ENCODE measurements around the gene NOTCH1.
A peak's percentile ranks its signal among the peaks of the same experiment; 100 is the strongest.

NOTCH1 gene

DNA sequence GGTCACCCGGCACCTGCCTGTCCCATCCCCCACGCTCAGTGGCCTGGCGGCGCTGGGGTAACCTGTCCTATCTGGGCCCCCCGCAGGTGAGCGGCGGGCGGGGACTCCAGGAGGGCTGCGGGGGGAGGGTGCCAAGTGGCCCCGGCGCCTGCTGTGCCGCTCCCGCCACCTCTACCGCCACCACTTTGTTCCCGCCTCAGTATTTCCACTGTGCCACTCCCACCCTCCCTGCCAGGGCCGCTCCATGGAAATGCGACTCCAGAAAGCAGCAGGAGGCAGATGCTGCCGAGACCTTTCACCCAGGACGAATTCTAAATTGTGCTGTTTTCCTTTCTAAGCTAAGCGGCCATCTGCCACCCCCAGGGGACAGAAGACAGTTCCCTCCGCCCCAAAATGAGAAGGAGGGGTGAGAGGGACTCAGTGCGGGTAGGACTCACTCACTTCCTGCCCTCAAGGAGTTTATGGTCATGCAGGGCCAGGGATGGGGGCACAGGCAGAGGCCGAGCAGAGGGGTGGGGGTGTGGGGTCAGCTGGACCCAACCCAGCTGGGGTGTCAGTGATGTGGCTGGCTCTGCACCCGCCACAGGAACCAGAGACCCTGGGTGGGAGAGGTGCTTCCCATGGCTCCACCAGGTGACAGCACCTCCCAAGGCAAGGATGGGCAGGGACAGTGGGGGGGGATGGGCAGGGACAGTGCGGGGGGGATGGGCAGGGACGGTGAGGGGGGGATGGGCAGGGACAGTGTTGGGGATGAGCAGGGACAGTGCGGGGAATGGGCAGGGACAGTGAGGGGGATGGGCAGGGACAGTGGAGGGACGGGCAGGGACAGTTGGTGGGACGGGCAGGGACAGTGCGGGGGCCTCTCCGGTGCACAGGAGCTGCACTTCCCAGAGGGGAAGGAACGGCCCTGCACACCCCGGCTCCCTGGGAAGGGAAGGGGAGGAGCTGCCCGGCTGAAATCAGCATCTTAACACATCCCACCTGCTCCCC lies 17.8 kb downstream of the NOTCH1 start (continued):
- TF ChIP-seq, protein P1, sequence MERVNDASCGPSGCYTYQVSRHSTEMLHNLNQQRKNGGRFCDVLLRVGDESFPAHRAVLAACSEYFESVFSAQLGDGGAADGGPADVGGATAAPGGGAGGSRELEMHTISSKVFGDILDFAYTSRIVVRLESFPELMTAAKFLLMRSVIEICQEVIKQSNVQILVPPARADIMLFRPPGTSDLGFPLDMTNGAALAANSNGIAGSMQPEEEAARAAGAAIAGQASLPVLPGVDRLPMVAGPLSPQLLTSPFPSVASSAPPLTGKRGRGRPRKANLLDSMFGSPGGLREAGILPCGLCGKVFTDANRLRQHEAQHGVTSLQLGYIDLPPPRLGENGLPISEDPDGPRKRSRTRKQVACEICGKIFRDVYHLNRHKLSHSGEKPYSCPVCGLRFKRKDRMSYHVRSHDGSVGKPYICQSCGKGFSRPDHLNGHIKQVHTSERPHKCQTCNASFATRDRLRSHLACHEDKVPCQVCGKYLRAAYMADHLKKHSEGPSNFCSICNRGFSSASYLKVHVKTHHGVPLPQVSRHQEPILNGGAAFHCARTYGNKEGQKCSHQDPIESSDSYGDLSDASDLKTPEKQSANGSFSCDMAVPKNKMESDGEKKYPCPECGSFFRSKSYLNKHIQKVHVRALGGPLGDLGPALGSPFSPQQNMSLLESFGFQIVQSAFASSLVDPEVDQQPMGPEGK (tag by site-specific recombination; IDR thresholded peaks at IDR 0.05): peak; percentile 76
- TF ChIP-seq SP7 (tag by site-specific recombination; IDR thresholded peaks at IDR 0.05) (peak; percentile 79), ZNF843 (tag by site-specific recombination; IDR thresholded peaks at IDR 0.05) (no peak), ZNF341 (tag by site-specific recombination; IDR thresholded peaks at IDR 0.05; ENCODE audit: low read depth) (peak; percentile 80), ZBTB20 (tag by site-specific recombination; IDR thresholded peaks at IDR 0.05) (no peak), KLF8 (tag by site-specific recombination; IDR thresholded peaks at IDR 0.05) (peak; percentile 57), KLF9 (tag by site-specific recombination; IDR thresholded peaks at IDR 0.05; ENCODE audit: low read depth) (peak; percentile 49; the same call in 1 of the 2 replicates), ZNF223 (tag by site-specific recombination; IDR thresholded peaks at IDR 0.05) (peak; percentile 51; the same call in 1 of the 2 replicates), ZNF629 (tag by site-specific recombination; IDR thresholded peaks at IDR 0.05) (peak; percentile 15; the same call in 1 of the 2 replicates), ZNF133 (tag by site-specific recombination; IDR thresholded peaks at IDR 0.05) (no peak), GLIS1 (tag by site-specific recombination; IDR thresholded peaks at IDR 0.05) (peak; percentile 97), OSR2 (tag by site-specific recombination; IDR thresholded peaks at IDR 0.05) (peak; percentile 82), ZNF157 (tag by site-specific recombination; IDR thresholded peaks at IDR 0.05) (no peak), FEZF1 (tag by site-specific recombination; IDR thresholded peaks at IDR 0.05) (peak; percentile 40; the same call in 1 of the 2 replicates), TRIM28 (IDR thresholded peaks at IDR 0.05; ENCODE audit: borderline replicate concordance, low read length) (0 out of 2 replicates have a peak, but pooled peaks have one; percentile 12), TCF7L2 (IDR thresholded peaks at IDR 0.05; ENCODE audit: borderline replicate concordance, low read depth, low read length) (peak; percentile 30; the same call in 1 of the 2 replicates), ZEB2 (tag by site-specific recombination; IDR thresholded peaks at IDR 0.05) (peak; percentile 60), BCL11A (tag by site-specific recombination; IDR thresholded peaks at IDR 0.05; ENCODE audit: low read depth) (peak; percentile 91), ZNF426 (tag by site-specific recombination; IDR thresholded peaks at IDR 0.05) (no peak), ZNF501 (tag by site-specific recombination; IDR thresholded peaks at IDR 0.05) (0 out of 2 replicates have a peak, but pooled peaks have one; percentile 38), ZNF423 (tag by site-specific recombination; IDR thresholded peaks at IDR 0.05) (peak; percentile 95)
- TF ChIP-seq, protein P2, sequence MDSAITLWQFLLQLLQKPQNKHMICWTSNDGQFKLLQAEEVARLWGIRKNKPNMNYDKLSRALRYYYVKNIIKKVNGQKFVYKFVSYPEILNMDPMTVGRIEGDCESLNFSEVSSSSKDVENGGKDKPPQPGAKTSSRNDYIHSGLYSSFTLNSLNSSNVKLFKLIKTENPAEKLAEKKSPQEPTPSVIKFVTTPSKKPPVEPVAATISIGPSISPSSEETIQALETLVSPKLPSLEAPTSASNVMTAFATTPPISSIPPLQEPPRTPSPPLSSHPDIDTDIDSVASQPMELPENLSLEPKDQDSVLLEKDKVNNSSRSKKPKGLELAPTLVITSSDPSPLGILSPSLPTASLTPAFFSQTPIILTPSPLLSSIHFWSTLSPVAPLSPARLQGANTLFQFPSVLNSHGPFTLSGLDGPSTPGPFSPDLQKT (IDR thresholded peaks at IDR 0.05; ENCODE audit: borderline replicate concordance, low read depth, low read length): no peak
- TF ChIP-seq, protein P3, sequence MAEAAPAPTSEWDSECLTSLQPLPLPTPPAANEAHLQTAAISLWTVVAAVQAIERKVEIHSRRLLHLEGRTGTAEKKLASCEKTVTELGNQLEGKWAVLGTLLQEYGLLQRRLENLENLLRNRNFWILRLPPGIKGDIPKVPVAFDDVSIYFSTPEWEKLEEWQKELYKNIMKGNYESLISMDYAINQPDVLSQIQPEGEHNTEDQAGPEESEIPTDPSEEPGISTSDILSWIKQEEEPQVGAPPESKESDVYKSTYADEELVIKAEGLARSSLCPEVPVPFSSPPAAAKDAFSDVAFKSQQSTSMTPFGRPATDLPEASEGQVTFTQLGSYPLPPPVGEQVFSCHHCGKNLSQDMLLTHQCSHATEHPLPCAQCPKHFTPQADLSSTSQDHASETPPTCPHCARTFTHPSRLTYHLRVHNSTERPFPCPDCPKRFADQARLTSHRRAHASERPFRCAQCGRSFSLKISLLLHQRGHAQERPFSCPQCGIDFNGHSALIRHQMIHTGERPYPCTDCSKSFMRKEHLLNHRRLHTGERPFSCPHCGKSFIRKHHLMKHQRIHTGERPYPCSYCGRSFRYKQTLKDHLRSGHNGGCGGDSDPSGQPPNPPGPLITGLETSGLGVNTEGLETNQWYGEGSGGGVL (tag by site-specific recombination; IDR thresholded peaks at IDR 0.05): peak; percentile 36
- TF ChIP-seq, protein P4, sequence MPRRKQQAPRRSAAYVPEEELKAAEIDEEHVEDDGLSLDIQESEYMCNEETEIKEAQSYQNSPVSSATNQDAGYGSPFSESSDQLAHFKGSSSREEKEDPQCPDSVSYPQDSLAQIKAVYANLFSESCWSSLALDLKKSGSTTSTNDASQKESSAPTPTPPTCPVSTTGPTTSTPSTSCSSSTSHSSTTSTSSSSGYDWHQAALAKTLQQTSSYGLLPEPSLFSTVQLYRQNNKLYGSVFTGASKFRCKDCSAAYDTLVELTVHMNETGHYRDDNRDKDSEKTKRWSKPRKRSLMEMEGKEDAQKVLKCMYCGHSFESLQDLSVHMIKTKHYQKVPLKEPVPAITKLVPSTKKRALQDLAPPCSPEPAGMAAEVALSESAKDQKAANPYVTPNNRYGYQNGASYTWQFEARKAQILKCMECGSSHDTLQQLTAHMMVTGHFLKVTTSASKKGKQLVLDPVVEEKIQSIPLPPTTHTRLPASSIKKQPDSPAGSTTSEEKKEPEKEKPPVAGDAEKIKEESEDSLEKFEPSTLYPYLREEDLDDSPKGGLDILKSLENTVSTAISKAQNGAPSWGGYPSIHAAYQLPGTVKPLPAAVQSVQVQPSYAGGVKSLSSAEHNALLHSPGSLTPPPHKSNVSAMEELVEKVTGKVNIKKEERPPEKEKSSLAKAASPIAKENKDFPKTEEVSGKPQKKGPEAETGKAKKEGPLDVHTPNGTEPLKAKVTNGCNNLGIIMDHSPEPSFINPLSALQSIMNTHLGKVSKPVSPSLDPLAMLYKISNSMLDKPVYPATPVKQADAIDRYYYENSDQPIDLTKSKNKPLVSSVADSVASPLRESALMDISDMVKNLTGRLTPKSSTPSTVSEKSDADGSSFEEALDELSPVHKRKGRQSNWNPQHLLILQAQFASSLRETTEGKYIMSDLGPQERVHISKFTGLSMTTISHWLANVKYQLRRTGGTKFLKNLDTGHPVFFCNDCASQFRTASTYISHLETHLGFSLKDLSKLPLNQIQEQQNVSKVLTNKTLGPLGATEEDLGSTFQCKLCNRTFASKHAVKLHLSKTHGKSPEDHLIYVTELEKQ (tag by site-specific recombination; IDR thresholded peaks at IDR 0.05; ENCODE audit: borderline replicate concordance): 0 out of 2 replicates have a peak, but pooled peaks have one; percentile 15
- TF ChIP-seq, protein P5, sequence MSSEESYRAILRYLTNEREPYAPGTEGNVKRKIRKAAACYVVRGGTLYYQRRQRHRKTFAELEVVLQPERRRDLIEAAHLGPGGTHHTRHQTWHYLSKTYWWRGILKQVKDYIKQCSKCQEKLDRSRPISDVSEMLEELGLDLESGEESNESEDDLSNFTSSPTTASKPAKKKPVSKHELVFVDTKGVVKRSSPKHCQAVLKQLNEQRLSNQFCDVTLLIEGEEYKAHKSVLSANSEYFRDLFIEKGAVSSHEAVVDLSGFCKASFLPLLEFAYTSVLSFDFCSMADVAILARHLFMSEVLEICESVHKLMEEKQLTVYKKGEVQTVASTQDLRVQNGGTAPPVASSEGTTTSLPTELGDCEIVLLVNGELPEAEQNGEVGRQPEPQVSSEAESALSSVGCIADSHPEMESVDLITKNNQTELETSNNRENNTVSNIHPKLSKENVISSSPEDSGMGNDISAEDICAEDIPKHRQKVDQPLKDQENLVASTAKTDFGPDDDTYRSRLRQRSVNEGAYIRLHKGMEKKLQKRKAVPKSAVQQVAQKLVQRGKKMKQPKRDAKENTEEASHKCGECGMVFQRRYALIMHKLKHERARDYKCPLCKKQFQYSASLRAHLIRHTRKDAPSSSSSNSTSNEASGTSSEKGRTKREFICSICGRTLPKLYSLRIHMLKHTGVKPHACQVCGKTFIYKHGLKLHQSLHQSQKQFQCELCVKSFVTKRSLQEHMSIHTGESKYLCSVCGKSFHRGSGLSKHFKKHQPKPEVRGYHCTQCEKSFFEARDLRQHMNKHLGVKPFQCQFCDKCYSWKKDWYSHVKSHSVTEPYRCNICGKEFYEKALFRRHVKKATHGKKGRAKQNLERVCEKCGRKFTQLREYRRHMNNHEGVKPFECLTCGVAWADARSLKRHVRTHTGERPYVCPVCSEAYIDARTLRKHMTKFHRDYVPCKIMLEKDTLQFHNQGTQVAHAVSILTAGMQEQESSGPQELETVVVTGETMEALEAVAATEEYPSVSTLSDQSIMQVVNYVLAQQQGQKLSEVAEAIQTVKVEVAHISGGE (tag by site-specific recombination; conservative IDR thresholded peaks at IDR 0.05; ENCODE audit: low read depth): 0 out of 2 replicates have a peak, but pooled peaks have one; percentile 39
